ENCODE measurements around the gene IGSF21.

IGSF21 gene

GRCh38 chr1:18141661-18142060 lies 34.1 kb downstream of the IGSF21 start:
- H3K4me1 Mint-ChIP-seq = peaks cover 11% of the 10 kb centered on the region
- TF ChIP-seq CTCF (IDR thresholded peaks at IDR 0.05; ENCODE audit: unreplicated experiment in 3 of 3) = no peak
- peaks cover 66% of the 10 kb centered on the region for H3K27me3 Mint-ChIP-seq (ENCODE audit: low read depth)
- H3K4me3 Mint-ChIP-seq = no peak overlapping the region
- no peak overlapping the region for H3K27ac Mint-ChIP-seq
- no peaks in the 10 kb centered on the region for H3K36me3 Mint-ChIP-seq (ENCODE audit: low read depth)
- H3K9me3 Mint-ChIP-seq = peaks cover 2% of the 10 kb centered on the region

- Mint-ChIP-seq H3K4me3 (no peak overlapping the region), H3K27me3 (ENCODE audit: low read depth) (peaks cover 63% of the 10 kb centered on the region), H3K4me1 (peaks cover 11% of the 10 kb centered on the region)
Observed at GRCh38 chr1:18142471-18142870, 34.9 kb downstream of the IGSF21 start.

GRCh38 chr1:18142969-18143368 lies 35.4 kb downstream of the IGSF21 start:
- H3K27ac Mint-ChIP-seq = no peak overlapping the region
- H3K36me3 Mint-ChIP-seq (ENCODE audit: low read depth) = no peaks in the 10 kb centered on the region
- no peaks in the 10 kb centered on the region for H3K9me3 Mint-ChIP-seq
- TF ChIP-seq CTCF (IDR thresholded peaks at IDR 0.05; ENCODE audit: unreplicated experiment in 3 of 3) = no peak
- H3K4me1 Mint-ChIP-seq = peaks cover 11% of the 10 kb centered on the region
- H3K27me3 Mint-ChIP-seq (ENCODE audit: low read depth) = peaks cover 65% of the 10 kb centered on the region
- no peak overlapping the region for H3K4me3 Mint-ChIP-seq

More at GRCh38 chr1:18142471-18142870, 34.9 kb downstream of the IGSF21 start:
- Mint-ChIP-seq H3K9me3 (no peaks in the 10 kb centered on the region), H3K27ac (no peak overlapping the region), H3K36me3 (ENCODE audit: low read depth) (no peaks in the 10 kb centered on the region)
- TF ChIP-seq CTCF (IDR thresholded peaks at IDR 0.05; ENCODE audit: unreplicated experiment in 3 of 3) = no peak

- no peak overlapping the region for H3K27ac Mint-ChIP-seq
- H3K36me3 Mint-ChIP-seq (ENCODE audit: low read depth) = no peaks in the 10 kb centered on the region
- peaks cover 62% of the 10 kb centered on the region for H3K27me3 Mint-ChIP-seq (ENCODE audit: low read depth)
- H3K4me3 Mint-ChIP-seq = no peak overlapping the region
- no peak for TF ChIP-seq CTCF (IDR thresholded peaks at IDR 0.05; ENCODE audit: unreplicated experiment in 3 of 3)
- peaks cover 10% of the 10 kb centered on the region for H3K4me1 Mint-ChIP-seq
- no peaks in the 10 kb centered on the region for H3K9me3 Mint-ChIP-seq
Observed at GRCh38 chr1:18144062-18144461, 36.5 kb downstream of the IGSF21 start.

- H3K4me1 Mint-ChIP-seq = peaks cover 15% of the 10 kb centered on the region
- peaks cover 63% of the 10 kb centered on the region for H3K27me3 Mint-ChIP-seq (ENCODE audit: low read depth)
- no peak overlapping the region for H3K4me3 Mint-ChIP-seq
- H3K27ac Mint-ChIP-seq = no peak overlapping the region
- TF ChIP-seq CTCF (IDR thresholded peaks at IDR 0.05; ENCODE audit: unreplicated experiment in 3 of 3) = no peak
- H3K9me3 Mint-ChIP-seq = no peaks in the 10 kb centered on the region
- no peaks in the 10 kb centered on the region for H3K36me3 Mint-ChIP-seq (ENCODE audit: low read depth)
Observed at GRCh38 chr1:18144916-18145647, 37.5 kb downstream of the IGSF21 start.

Measured in nephron (organoid).